SK-N-SH (cell line): ENCODE measurements around the gene HES1. TPM values are rescaled to one million over a fixed set of nuclear protein-coding genes. Genes with fewer than 3 reads are reported as not detected.

ENCODE experiments used
- CTCF ChIA-PET: fragments of 300-600, 350-600 bp; formaldehyde crosslinking; extraction: SDS; loops from one replicate; lab custom pipeline; 2021; lab: Yijun Ruan, JAX
- POLR2A ChIA-PET: fragments of 350-600 bp; sonication (Branson Sonifier 250); formaldehyde crosslinking; extraction: SDS; loops from one replicate; lab custom pipeline; 2020; ENCODE audit warnings: antibody characterized with exemption, inconsistent platforms; lab: Yijun Ruan, JAX
- DNase-seq: peaks from one replicate; pipeline ENCODE4 v3.0.0; 2012
- H2AFZ ChIP-seq: fragments of 200-600 bp; sonication (generic); 2 replicates; pipeline ENCODE4 v1.8.1; 2016; ENCODE audit warnings: antibody characterized with exemption, mild to moderate bottlenecking, low read depth
- H3F3A ChIP-seq: fragments of 200-600 bp; sonication (generic); replicated peaks from 2 replicates; pipeline ENCODE3; 2016; ENCODE audit warnings: antibody characterized with exemption, mild to moderate bottlenecking; ENCODE audit not compliant: insufficient read depth
- H3K27ac ChIP-seq, 2 experiments: fragments of 200-500 bp in 1 of 2; fragments of 200-600 bp in 1 of 2; sonication (Bioruptor generic) in 1 of 2; sonication (generic), shearing (Covaris generic) in 1 of 2; 2 replicates each; pipeline versions ENCODE4 v1.5.1 to v1.6.1; 2014 to 2016; ENCODE audit warnings: low read depth in 2 of 2, inconsistent platforms in 1 of 2, low read length in 1 of 2, mild to moderate bottlenecking in 1 of 2, mixed read lengths in 1 of 2
- H3K27me3 ChIP-seq: fragments of 200-600 bp; sonication (generic), shearing (Covaris generic); 2 replicates; pipeline ENCODE4 v1.6.1; 2016; ENCODE audit warnings: mixed run types; ENCODE audit not compliant: insufficient read depth
- H3K36me3 ChIP-seq, 2 experiments: fragments of 200-500 bp in 1 of 2; fragments of 200-600 bp in 1 of 2; sonication (Bioruptor generic) in 1 of 2; sonication (generic) in 1 of 2; replicated peaks in 1 of 2; 2 replicates each; pipeline versions ENCODE3 to v1.5.1; 2014 to 2016; ENCODE audit warnings: low read length in 1 of 2, mild to moderate bottlenecking in 1 of 2; ENCODE audit not compliant: insufficient read depth in 2 of 2, control insufficient read depth in 1 of 2
- H3K4me1 ChIP-seq, 2 experiments: fragments of 200-500 bp in 1 of 2; fragments of 200-600 bp in 1 of 2; sonication (Bioruptor generic) in 1 of 2; sonication (generic), shearing (Covaris generic) in 1 of 2; 2 replicates each; pipeline versions ENCODE4 v1.5.1 to v1.6.1; 2014 to 2016; ENCODE audit warnings: low read depth in 1 of 2, low read length in 1 of 2, mixed run types in 1 of 2; ENCODE audit not compliant: insufficient read depth in 2 of 2, control insufficient read depth in 1 of 2
- H3K4me2 ChIP-seq: fragments of 200-600 bp; sonication (generic), shearing (Covaris generic); 2 replicates; pipeline ENCODE4 v1.6.1; 2017; ENCODE audit warnings: mixed run types
- H3K4me3 ChIP-seq, 2 experiments: fragments of 200-500 bp in 1 of 2; fragments of 200-600 bp in 1 of 2; sonication (Bioruptor generic) in 1 of 2; sonication (generic), shearing (Covaris generic) in 1 of 2; 2 replicates each; pipeline versions ENCODE4 v1.5.1 to v1.8.1; 2014 to 2016; ENCODE audit warnings: low read depth in 2 of 2, inconsistent platforms in 1 of 2, low read length in 1 of 2, mild to moderate bottlenecking in 1 of 2, mixed read lengths in 1 of 2, moderate library complexity in 1 of 2
- H3K79me2 ChIP-seq: fragments of 200-600 bp; sonication (generic); 2 replicates; pipeline ENCODE4 v1.8.1; 2017; ENCODE audit warnings: mild to moderate bottlenecking; ENCODE audit not compliant: insufficient read depth
- H3K9ac ChIP-seq: fragments of 200-600 bp; sonication (generic); 2 replicates; pipeline ENCODE4 v1.6.1; 2017; ENCODE audit warnings: mixed run types
- H3K9me2 ChIP-seq: fragments of 200-600 bp; sonication (generic); 2 replicates; pipeline ENCODE4 v1.6.1; 2017; ENCODE audit warnings: mixed run types
- H3K9me3 ChIP-seq: fragments of 200-600 bp; sonication (generic); 2 replicates; pipeline ENCODE4 v1.6.1; 2017; ENCODE audit warnings: mixed run types, mild to moderate bottlenecking, moderate library complexity
- H4K20me1 ChIP-seq: fragments of 200-600 bp; sonication (generic); 2 replicates; pipeline ENCODE4 v1.6.1; 2017; ENCODE audit warnings: mild to moderate bottlenecking, mixed run types; ENCODE audit not compliant: insufficient read depth
- CHD2 ChIP-seq: fragments of 150-350 bp; IDR thresholded peaks from 2 replicates; pipeline ENCODE4 v1.6.1; 2018; ENCODE audit warnings: low read length; ENCODE audit not compliant: partially characterized antibody
- CTCF ChIP-seq: fragments of 200-600 bp; sonication (generic); IDR thresholded peaks from 2 replicates; pipeline ENCODE4 v1.6.1; 2017; ENCODE audit warnings: antibody characterized with exemption, mild to moderate bottlenecking, moderate library complexity
- ELF1 ChIP-seq: IDR thresholded peaks from 2 replicates; pipeline ENCODE4 v1.4.0; 2012
- EP300 ChIP-seq, 2 experiments: IDR thresholded peaks; 2 replicates each; pipeline versions ENCODE4 v1.4.0 to v1.6.1; 2012; ENCODE audit warnings: borderline replicate concordance in 1 of 2, low read depth in 1 of 2, low read length in 1 of 2
- EZH2phosphoT487 ChIP-seq: fragments of 200-600 bp; sonication (generic); IDR thresholded peaks from 2 replicates; pipeline ENCODE4 v1.6.1; 2017; ENCODE audit warnings: low read depth, mixed run types, mild to moderate bottlenecking, antibody characterized with exemption, moderate library complexity, borderline replicate concordance
- FOSL2 ChIP-seq: IDR thresholded peaks from 2 replicates; pipeline ENCODE4 v1.4.0; 2012; ENCODE audit warnings: low read depth, mild to moderate bottlenecking, moderate library complexity, borderline replicate concordance
- FOXJ3 ChIP-seq: sonication (generic); formaldehyde crosslinking; IDR thresholded peaks from 2 replicates; pipeline ENCODE4 v1.5.1; 2020; ENCODE audit warnings: mild to moderate bottlenecking, missing genetic modification reagents
- FOXM1 ChIP-seq: IDR thresholded peaks from 2 replicates; pipeline ENCODE4 v1.4.0; 2012; ENCODE audit warnings: low read depth, mild to moderate bottlenecking
- IRF3 ChIP-seq: fragments of 150-350 bp; IDR thresholded peaks from 2 replicates; pipeline ENCODE4 v1.6.1; 2016; ENCODE audit warnings: mild to moderate bottlenecking, low read depth, low read length
- JUND ChIP-seq: IDR thresholded peaks from 2 replicates; pipeline ENCODE4 v1.4.0; 2012
- POLR2AphosphoS5 ChIP-seq: IDR thresholded peaks from 2 replicates; pipeline ENCODE4 v1.6.1; 2012; ENCODE audit warnings: low read depth, low read length
- RAD21 ChIP-seq: IDR thresholded peaks from 2 replicates; pipeline ENCODE4 v1.6.1; 2012; ENCODE audit warnings: mild to moderate bottlenecking, low read length
- REST ChIP-seq: IDR thresholded peaks from 2 replicates; pipeline ENCODE4 v1.6.1; 2012; ENCODE audit warnings: mild to moderate bottlenecking, low read depth, low read length, moderate library complexity
- RXRA ChIP-seq: IDR thresholded peaks from 2 replicates; pipeline ENCODE4 v1.4.0; 2012; ENCODE audit warnings: low read depth, mild to moderate bottlenecking, borderline replicate concordance
- TAF1 ChIP-seq: IDR thresholded peaks from 2 replicates; pipeline ENCODE4 v1.6.1; 2012; ENCODE audit warnings: low read depth, mild to moderate bottlenecking, low read length, moderate library complexity, borderline replicate concordance
- TCF12 ChIP-seq: IDR thresholded peaks from 2 replicates; pipeline ENCODE4 v1.4.0; 2012
- YY1 ChIP-seq: IDR thresholded peaks from 2 replicates; pipeline ENCODE4 v1.4.0; 2012; ENCODE audit warnings: low read depth, mild to moderate bottlenecking
- WGBS: methylation state at CpG from one replicate; pipeline ENCODE4 v1.1.6; 2017; ENCODE audit warnings: low lambda C conversion rate; 5-methylcytosine and 5-hydroxymethylcytosine counted together
- polyA plus RNA-seq, 3 experiments: library from polyadenylated mRNA; depleted of rRNA; stranded (reverse); fragments of >200 nt; gene quantifications; 2 replicates each; pipeline ENCODE4 v1.2.3, GENCODE V29; 2012

Gene HES1
- polyA plus RNA-seq, 1 of the 3 experiments (the other 2 are of a cell fraction): 225 TPM

GRCh38 chr3:194162070-194162678 is 26.2 kb downstream of the HES1 start (continued):
- TF ChIP-seq IRF3 (no peak), RAD21 (no peak), RXRA (no peak)

GRCh38 chr3:194162817-194163584 is 27.1 kb downstream of the HES1 start:
- Histone ChIP-seq H3K4me1 (peaks cover 6 to 10% of the 10 kb centered on the region in 2 experiments; a peak in 3 of 4 replicates), H3K9ac (no peak overlapping the region), H3K9me3 (no peaks in the 10 kb centered on the region; the same call in 1 of the 2 replicates), H3K9me2 (no peaks in the 10 kb centered on the region), H3F3A (no peaks in the 10 kb centered on the region), H2AFZ (no peak overlapping the region), H3K4me3 (no peak overlapping the region), H3K79me2 (no peaks in the 10 kb centered on the region)
- DNase-seq: no peak
- CTCF ChIA-PET: interaction anchor here (3.1 kb wide), 1 partner anchor 25 kb away, joined by 9 read pairs; no protein-coding TSS in a partner anchor
- no peak for TF ChIP-seq REST
- TF ChIP-seq RAD21: no peak
- TF ChIP-seq TAF1: no peak
- no peak for TF ChIP-seq CHD2
- no peak for TF ChIP-seq EP300 (IDR thresholded peaks at IDR 0.05; ENCODE audit: borderline replicate concordance in 1 of 2, low read depth in 1 of 2, low read length in 1 of 2)
- TF ChIP-seq FOXM1: no peak
- no peak for TF ChIP-seq TCF12
- no peak for TF ChIP-seq CTCF
- TF ChIP-seq FOSL2: no peak
- no peak for TF ChIP-seq POLR2AphosphoS5
- TF ChIP-seq FOXJ3 (CRISPR knock-in tag): no peak
- TF ChIP-seq YY1: no peak
- no peak for TF ChIP-seq ELF1
- no peak for TF ChIP-seq EZH2phosphoT487
- TF ChIP-seq JUND: no peak
- TF ChIP-seq, all 33 proteins: peak for 0
- WGBS: 68% methylated on average over 6 of the region's 6 CpGs
- H3K36me3 ChIP-seq: no peaks in the 10 kb centered on the region
- POLR2A ChIA-PET: no interaction called here
- no peaks in the 10 kb centered on the region for H4K20me1 ChIP-seq
- H3K27me3 ChIP-seq: peaks cover 23% of the 10 kb centered on the region
- H3K4me2 ChIP-seq: no peak overlapping the region
- H3K27ac ChIP-seq: no peak overlapping the region
